Endometrial microvascular endothelial cells (primary cell): ENCODE measurements around the gene CDHR5. TPM values are rescaled to one million over a fixed set of nuclear protein-coding genes. Genes with fewer than 3 reads are reported as not detected.
"Not testable (repeated sequence)": the region's sequence is repeated elsewhere in the genome, so short reads cannot be mapped to it uniquely, and the experiment has no call there.

Experiments
- in situ Hi-C: cut with HindIII; loops from 2 replicates; pipeline ENCODE4 v1.10.0; 2017; ENCODE audit warnings: low sequenced_read_pairs, low pct_unique_long_range_greater_than_20kb; ENCODE audit errors: inconsistent ontology term
- total RNA-seq: library from RNA; depleted of rRNA; stranded (reverse); fragments of >200 nt; gene quantifications from one replicate; pipeline ENCODE4 v1.2.3, GENCODE V29; 2015; ENCODE audit errors: inconsistent ontology term

CDHR5 gene
- not detected for total RNA-seq

- in situ Hi-C loops = no loop called here
Observed at GRCh38 chr11:624705-625635, at the start of gene CDHR5. CDHR5 (minus strand) TSS chr11:624955; CDS start chr11:624902, 53 bp downstream.

- in situ Hi-C loops = no loop called here
Observed at GRCh38 chr11:674406-674805, 49.7 kb upstream of the CDHR5 start.

- in situ Hi-C loops = no loop called here
Observed at GRCh38 chr11:673866-674265, 49.1 kb upstream of the CDHR5 start.

GRCh38 chr11:665704-666281 is 41.0 kb upstream of the CDHR5 start:
- in situ Hi-C loops = no loop called here

- in situ Hi-C loops = no loop called here
Observed at GRCh38 chr11:665062-665703, 40.4 kb upstream of the CDHR5 start.

- in situ Hi-C loops = no loop called here
Observed at GRCh38 chr11:662689-663274, 38.0 kb upstream of the CDHR5 start.

- in situ Hi-C loops = no loop called here
Observed at GRCh38 chr11:660681-661444, 36.1 kb upstream of the CDHR5 start.

GRCh38 chr11:660281-660680 is 35.5 kb upstream of the CDHR5 start:
- in situ Hi-C loops = no loop called here

- in situ Hi-C loops = no loop called here
Observed at GRCh38 chr11:659532-660085, 34.9 kb upstream of the CDHR5 start.

GRCh38 chr11:657691-658126 is 33.0 kb upstream of the CDHR5 start:
- in situ Hi-C loops = no loop called here

GRCh38 chr11:656866-657265 is 32.1 kb upstream of the CDHR5 start:
- in situ Hi-C loops = no loop called here

GRCh38 chr11:656426-656825 is 31.7 kb upstream of the CDHR5 start:
- in situ Hi-C loops = no loop called here

- in situ Hi-C loops = no loop called here
Observed at GRCh38 chr11:655036-655726, 30.4 kb upstream of the CDHR5 start.

GRCh38 chr11:654444-654843 is 29.7 kb upstream of the CDHR5 start:
- in situ Hi-C loops = not testable (repeated sequence)

GRCh38 chr11:653837-654236 is 29.1 kb upstream of the CDHR5 start:
- in situ Hi-C loops = no loop called here

GRCh38 chr11:653136-653535 is 28.4 kb upstream of the CDHR5 start:
- in situ Hi-C loops = not testable (repeated sequence)

- in situ Hi-C loops = no loop called here
Observed at GRCh38 chr11:650482-650881, 25.7 kb upstream of the CDHR5 start.

- in situ Hi-C loops = not testable (repeated sequence)
Observed at GRCh38 chr11:647672-648158, 23.0 kb upstream of the CDHR5 start.
